CD8-positive, alpha-beta memory T cell (primary cell): ENCODE data around the gene CMA1. TPM values are rescaled to one million over a fixed set of nuclear protein-coding genes. Genes with fewer than 3 reads are reported as not detected.
"Not testable (repeated sequence)": the region's sequence is repeated elsewhere in the genome, so short reads cannot be mapped to it uniquely, and the experiment has no call there.

Experiments used
- CTCF ChIA-PET: fragments of 350-600 bp; sonication (Branson Sonifier 250); formaldehyde crosslinking; loops from one replicate; lab custom pipeline; 2021; ENCODE audit warnings: antibody characterized with exemption; lab: Charles Lee
- POLR2A ChIA-PET: fragments of 350-600 bp; sonication (Branson Sonifier 250); formaldehyde crosslinking; loops from one replicate; lab custom pipeline; 2021; ENCODE audit warnings: antibody characterized with exemption; lab: Charles Lee
- DNase-seq, 5 donors: peaks; one replicate each; pipeline versions ENCODE4 v3.0.0 to v3.0.0-alpha.2; 2020 to 2022; ENCODE audit warnings: mixed read lengths in 1 of 5
- H3K27ac ChIP-seq: one replicate; pipeline ENCODE4 v1.7.0; 2013; ENCODE audit warnings: low read depth, mild to moderate bottlenecking, low read length, moderate library complexity
- H3K27me3 ChIP-seq: 2 replicates; pipeline ENCODE4 v1.7.0; 2013; ENCODE audit warnings: low read length, mild to moderate bottlenecking; ENCODE audit not compliant: insufficient read depth, poor library complexity, severe bottlenecking
- H3K36me3 ChIP-seq: 2 replicates; pipeline ENCODE4 v1.7.0; 2013; ENCODE audit warnings: mild to moderate bottlenecking, low read length, moderate library complexity; ENCODE audit not compliant: insufficient read depth
- H3K4me1 ChIP-seq: 2 replicates; pipeline ENCODE4 v1.7.0; 2013; ENCODE audit warnings: mild to moderate bottlenecking, low read length, moderate library complexity; ENCODE audit not compliant: insufficient read depth
- H3K4me3 ChIP-seq: 2 replicates; pipeline ENCODE4 v1.7.0; 2013; ENCODE audit warnings: mild to moderate bottlenecking, low read length
- H3K9me3 ChIP-seq: 2 replicates; pipeline ENCODE4 v1.7.0; 2013; ENCODE audit warnings: mild to moderate bottlenecking, low read length
- H3K27ac Mint-ChIP-seq, 8 donors: one replicate each; pipeline ENCODE4 v1.8.0; 2020 to 2021; ENCODE audit warnings: mixed read lengths in 8 of 8, mild to moderate bottlenecking in 6 of 8, inconsistent platforms in 3 of 8, moderate library complexity in 3 of 8
- H3K27me3 Mint-ChIP-seq, 2 donors: one replicate each; pipeline ENCODE4 v1.8.0; 2020 to 2021; ENCODE audit warnings: mixed read lengths in 2 of 2, mild to moderate bottlenecking in 1 of 2, moderate library complexity in 1 of 2
- H3K36me3 Mint-ChIP-seq, 3 donors: one replicate each; pipeline ENCODE4 v1.8.0; 2020 to 2021; ENCODE audit warnings: mixed read lengths in 3 of 3, inconsistent platforms in 1 of 3, mild to moderate bottlenecking in 1 of 3
- H3K4me1 Mint-ChIP-seq, 3 donors: one replicate each; pipeline ENCODE4 v1.8.0; 2020 to 2021; ENCODE audit warnings: mixed read lengths in 3 of 3, inconsistent platforms in 1 of 3, mild to moderate bottlenecking in 1 of 3
- H3K4me3 Mint-ChIP-seq, 7 donors: one replicate each; pipeline ENCODE4 v1.8.0; 2020 to 2021; ENCODE audit warnings: mixed read lengths in 7 of 7, mild to moderate bottlenecking in 6 of 7, moderate library complexity in 4 of 7, inconsistent platforms in 2 of 7
- H3K9me3 Mint-ChIP-seq, 5 donors: one replicate each; pipeline ENCODE4 v1.8.0; 2020 to 2022; ENCODE audit warnings: mixed read lengths in 5 of 5, mild to moderate bottlenecking in 3 of 5, moderate library complexity in 2 of 5, inconsistent platforms in 1 of 5
- polyA plus RNA-seq: library from polyadenylated mRNA; unstranded; fragments of 300-500 nt; fragmentation: Illumina TruSeq; gene quantifications from one replicate; pipeline ENCODE4 v1.2.3, GENCODE V29; 2021
- total RNA-seq, 2 experiments: library from RNA; stranded (reverse); gene quantifications; one replicate each; pipeline ENCODE4 v1.2.3, GENCODE V29; 2021

The CMA1 gene
- total and polyA plus RNA-seq, 3 experiments from 2014 or later, result not detected

DNA sequence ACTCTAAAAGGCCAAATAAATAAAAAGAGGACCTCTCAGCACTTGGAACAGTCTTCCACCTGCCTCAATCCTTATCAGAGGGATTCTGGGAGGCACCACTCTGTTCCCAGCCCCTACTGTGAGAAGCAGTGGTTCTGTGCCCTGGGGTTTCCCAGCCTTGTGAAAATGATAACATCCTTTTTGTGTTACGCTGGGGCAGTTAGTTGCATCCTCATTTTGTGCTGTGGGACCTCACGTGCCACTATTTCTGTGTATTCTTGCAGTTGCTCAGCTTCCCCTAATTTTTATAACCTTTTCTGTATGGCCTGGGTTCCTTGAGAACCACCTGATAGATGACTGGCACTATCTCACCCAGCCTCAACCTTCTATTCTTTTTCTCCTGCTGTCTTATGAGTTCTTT lies 10.8 kb upstream of the CMA1 start:
- DNase-seq, result no peak
- Mint-ChIP-seq H3K36me3 (peaks cover 0 to 3% (median 1%) of the 10 kb centered on the region in 3 donors), H3K4me3 (no peak overlapping the region), H3K27ac (no peak overlapping the region), H3K27me3 (peaks cover 3 to 33% of the 10 kb centered on the region in 2 donors), H3K9me3 (peaks cover 0 to 3% (median 0%) of the 10 kb centered on the region in 5 donors), H3K4me1 (no peaks in the 10 kb centered on the region)
- H3K9me3 ChIP-seq, result no peaks in the 10 kb centered on the region
- no peak overlapping the region for H3K27ac ChIP-seq
- ChIA-PET POLR2A (no interaction called here), CTCF (no interaction called here)
- H3K36me3 ChIP-seq, result no peaks in the 10 kb centered on the region
- H3K4me1 ChIP-seq, result no peaks in the 10 kb centered on the region
- no peaks in the 10 kb centered on the region for H3K27me3 ChIP-seq
- no peak overlapping the region for H3K4me3 ChIP-seq

GRCh38 chr14:24514209-24514608 lies 6.1 kb upstream of the CMA1 start:
- CTCF ChIA-PET, result no interaction called here
- Mint-ChIP-seq H3K4me1 (no peaks in the 10 kb centered on the region), H3K9me3 (peaks cover 0 to 2% (median 0%) of the 10 kb centered on the region in 5 donors)

GRCh38 chr14:24513009-24513408 lies 4.9 kb upstream of the CMA1 start:
- Mint-ChIP-seq H3K9me3 (peaks cover 0 to 2% (median 0%) of the 10 kb centered on the region in 5 donors), H3K4me1 (no peaks in the 10 kb centered on the region), H3K36me3 (peaks cover 0 to 3% (median 0%) of the 10 kb centered on the region in 3 donors), H3K27ac (no peak overlapping the region), H3K27me3 (peaks cover 10 to 33% of the 10 kb centered on the region in 2 donors), H3K4me3 (no peak overlapping the region)
- no peak for DNase-seq
- CTCF ChIA-PET, result no interaction called here
- POLR2A ChIA-PET, result no interaction called here
- no peak overlapping the region for H3K27ac ChIP-seq
- no peak overlapping the region for H3K4me3 ChIP-seq
- H3K27me3 ChIP-seq, result no peaks in the 10 kb centered on the region
- H3K36me3 ChIP-seq, result no peaks in the 10 kb centered on the region
- H3K9me3 ChIP-seq, result no peaks in the 10 kb centered on the region
- no peaks in the 10 kb centered on the region for H3K4me1 ChIP-seq

More at GRCh38 chr14:24514209-24514608, 6.1 kb upstream of the CMA1 start:
- Histone ChIP-seq H3K27ac (no peak overlapping the region), H3K9me3 (no peaks in the 10 kb centered on the region), H3K36me3 (no peaks in the 10 kb centered on the region), H3K27me3 (no peaks in the 10 kb centered on the region), H3K4me1 (no peaks in the 10 kb centered on the region), H3K4me3 (no peak overlapping the region)
- POLR2A ChIA-PET, result no interaction called here
- DNase-seq, result no peak
- no peak overlapping the region for H3K27ac Mint-ChIP-seq
- peaks cover 0 to 3% (median 0%) of the 10 kb centered on the region in 3 donors for H3K36me3 Mint-ChIP-seq
- peaks cover 10 to 27% of the 10 kb centered on the region in 2 donors for H3K27me3 Mint-ChIP-seq
- H3K4me3 Mint-ChIP-seq, result no peak overlapping the region

- peaks cover 0 to 2% (median 0%) of the 10 kb centered on the region in 5 donors for H3K9me3 Mint-ChIP-seq
- Histone ChIP-seq H3K4me1 (no peaks in the 10 kb centered on the region), H3K27me3 (no peaks in the 10 kb centered on the region), H3K27ac (no peak overlapping the region), H3K4me3 (no peak overlapping the region), H3K36me3 (no peaks in the 10 kb centered on the region), H3K9me3 (no peaks in the 10 kb centered on the region)
- ChIA-PET CTCF (no interaction called here), POLR2A (no interaction called here)
- no peak for DNase-seq
- H3K27ac Mint-ChIP-seq, result peak overlapping the region in 1 of 8 donors; percentile 27
- peaks cover 22 to 45% of the 10 kb centered on the region in 2 donors for H3K27me3 Mint-ChIP-seq
- peaks cover 0 to 3% (median 0%) of the 10 kb centered on the region in 3 donors for H3K36me3 Mint-ChIP-seq
- H3K4me1 Mint-ChIP-seq, result no peaks in the 10 kb centered on the region
- no peak overlapping the region for H3K4me3 Mint-ChIP-seq
Observed at GRCh38 chr14:24506443-24506842, 1.6 kb downstream of the CMA1 start.

DNA sequence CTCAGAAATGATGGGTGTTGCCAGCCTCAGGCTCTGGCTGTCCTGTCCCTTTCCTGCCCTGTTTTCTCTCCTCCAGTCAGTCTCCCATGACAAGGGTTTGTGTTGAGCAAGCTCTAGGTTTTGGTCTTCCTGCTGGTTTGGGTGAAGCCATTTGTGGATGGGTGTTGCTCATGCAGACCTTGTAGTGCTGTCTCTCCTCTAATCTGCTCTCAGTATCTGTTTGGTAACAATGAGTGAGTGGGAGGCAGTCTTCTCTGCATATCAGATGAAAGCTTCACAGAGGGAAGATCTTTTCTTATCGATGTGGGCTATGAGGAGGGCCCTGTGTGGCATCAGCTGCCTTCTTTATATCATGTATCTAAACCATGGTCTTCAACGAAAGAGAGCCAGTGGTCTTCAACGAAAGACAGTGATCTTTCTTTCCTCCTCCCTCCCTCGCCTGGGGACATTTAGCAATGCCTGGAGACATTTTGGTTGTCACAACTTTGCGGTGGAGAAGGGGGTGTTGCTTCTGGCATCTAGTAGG lies 3.6 kb downstream of the CMA1 start:
- ChIA-PET POLR2A (no interaction called here), CTCF (no interaction called here)
- Histone ChIP-seq H3K27ac (no peak overlapping the region), H3K9me3 (no peaks in the 10 kb centered on the region), H3K27me3 (no peaks in the 10 kb centered on the region), H3K4me3 (no peak overlapping the region), H3K4me1 (no peaks in the 10 kb centered on the region), H3K36me3 (no peaks in the 10 kb centered on the region)
- Mint-ChIP-seq H3K36me3 (peaks cover 0 to 3% (median 0%) of the 10 kb centered on the region in 3 donors), H3K27ac (no peak overlapping the region), H3K4me3 (no peak overlapping the region), H3K9me3 (peaks cover 0 to 2% (median 0%) of the 10 kb centered on the region in 5 donors), H3K27me3 (peaks cover 19 to 36% of the 10 kb centered on the region in 2 donors), H3K4me1 (no peaks in the 10 kb centered on the region)
- no peak for DNase-seq

DNA sequence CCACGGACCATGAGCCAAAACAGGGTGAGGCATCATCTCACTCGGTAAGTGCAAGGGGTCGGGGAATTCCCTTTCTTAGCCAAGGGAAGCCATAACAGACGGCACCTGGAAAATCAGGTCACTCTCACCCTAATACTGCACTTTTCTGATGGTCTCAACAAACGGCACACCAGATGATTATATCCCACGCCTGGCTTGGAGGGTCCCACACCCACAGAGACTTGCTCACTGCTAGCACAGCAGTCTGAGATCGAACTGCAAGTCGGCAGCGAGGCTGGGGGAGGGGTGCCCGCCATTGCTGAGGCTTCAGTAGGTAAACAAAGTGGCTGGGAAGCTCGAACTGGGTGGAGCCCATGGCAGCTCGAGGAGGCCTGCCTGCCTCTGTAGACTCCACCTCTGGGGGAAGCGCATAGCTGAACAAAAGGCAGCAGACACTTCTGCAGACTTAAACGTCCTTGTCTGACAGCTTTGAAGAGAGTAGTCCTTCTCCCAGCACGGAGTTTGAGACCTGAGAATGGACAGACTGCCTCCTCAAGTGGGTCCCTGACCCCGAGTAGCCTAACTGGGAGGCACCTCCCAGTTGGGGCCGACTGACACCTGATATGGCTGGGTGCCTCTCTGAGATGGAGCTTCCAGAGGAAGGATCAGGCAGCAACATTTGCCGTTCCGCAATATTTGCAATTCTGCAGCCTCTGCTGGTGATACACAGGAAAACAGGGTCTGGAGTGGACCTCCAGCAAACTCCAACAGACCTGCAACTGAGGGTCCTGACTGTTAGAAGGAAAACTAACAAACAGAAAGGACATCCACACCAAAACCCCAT lies 16.3 kb downstream of the CMA1 start:
- CTCF ChIA-PET, result interaction anchor here (0.9 kb wide), 1 partner anchor 218 kb away, joined by 3 read pairs; no protein-coding TSS in a partner anchor
- H3K27ac Mint-ChIP-seq, H3K27ac ChIP-seq, H3K4me1 Mint-ChIP-seq, H3K9me3 Mint-ChIP-seq, H3K9me3 ChIP-seq, H3K4me3 Mint-ChIP-seq, DNase-seq, H3K36me3 ChIP-seq, H3K27me3 ChIP-seq, H3K4me3 ChIP-seq, POLR2A ChIA-PET, H3K4me1 ChIP-seq: not testable (repeated sequence)
- H3K36me3 Mint-ChIP-seq, result peaks cover 0 to 14% (median 0%) of the 10 kb centered on the region in 3 donors
- peaks cover 7 to 24% of the 10 kb centered on the region in 2 donors for H3K27me3 Mint-ChIP-seq

GRCh38 chr14:24483604-24484252 lies 24.3 kb downstream of the CMA1 start:
- Mint-ChIP-seq H3K27me3 (no peaks in the 10 kb centered on the region), H3K36me3 (no peaks in the 10 kb centered on the region), H3K4me1 (peaks cover 22 to 26% (median 22%) of the 10 kb centered on the region in 3 donors), H3K27ac (peak overlapping the region in 6 of 8 donors; percentile 2 to 85 (median 66)), H3K9me3 (no peaks in the 10 kb centered on the region), H3K4me3 (peak overlapping the region in 2 of 7 donors; percentile 27 to 34)
- Histone ChIP-seq H3K4me3 (no peak overlapping the region), H3K36me3 (no peaks in the 10 kb centered on the region), H3K9me3 (no peaks in the 10 kb centered on the region), H3K27me3 (no peaks in the 10 kb centered on the region), H3K4me1 (peaks cover 19% of the 10 kb centered on the region), H3K27ac (no peak overlapping the region)
- CTCF ChIA-PET, result interaction anchor here (0.9 kb wide), 1 partner anchor 20 kb away, joined by 3 read pairs; no protein-coding TSS in a partner anchor
- DNase-seq, result peak in 1 of 5 donors; percentile 9
- POLR2A ChIA-PET, result no interaction called here
